ENCODE measurements around the gene KAZN.

The KAZN gene

DNA sequence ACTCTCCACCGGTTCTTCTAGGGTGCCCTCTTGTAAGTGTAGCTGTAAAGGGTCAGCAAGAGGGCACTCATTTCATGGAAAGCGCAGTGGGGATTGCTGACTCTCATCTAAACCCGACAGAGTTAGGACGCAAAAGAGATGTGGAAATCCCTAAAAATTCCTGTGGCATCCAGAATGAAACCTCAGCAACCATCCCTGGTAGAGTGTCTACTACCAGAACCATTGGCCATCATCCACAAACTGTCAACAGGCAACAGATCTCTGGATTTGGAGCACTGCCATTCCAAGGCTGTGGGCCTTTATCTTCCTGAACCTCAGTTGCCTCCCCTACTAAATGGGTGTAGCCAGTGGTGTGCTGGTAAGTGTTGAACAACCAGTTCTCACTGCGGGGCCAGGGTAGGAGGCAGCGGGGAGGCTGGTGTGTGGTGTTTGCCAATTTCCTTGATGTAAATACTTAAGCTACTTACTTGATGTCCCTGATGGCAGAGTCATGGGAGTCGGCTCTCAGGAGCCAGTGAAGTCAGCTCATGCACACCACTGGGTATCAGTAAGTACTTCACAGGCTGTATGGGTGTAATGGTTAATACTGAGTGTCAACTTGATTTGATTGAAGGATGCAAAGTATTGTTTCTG is 195.8 kb downstream of the KAZN start:
- DNase-seq (ENCODE audit: low read depth in 2 of 2) = no peak

DNA sequence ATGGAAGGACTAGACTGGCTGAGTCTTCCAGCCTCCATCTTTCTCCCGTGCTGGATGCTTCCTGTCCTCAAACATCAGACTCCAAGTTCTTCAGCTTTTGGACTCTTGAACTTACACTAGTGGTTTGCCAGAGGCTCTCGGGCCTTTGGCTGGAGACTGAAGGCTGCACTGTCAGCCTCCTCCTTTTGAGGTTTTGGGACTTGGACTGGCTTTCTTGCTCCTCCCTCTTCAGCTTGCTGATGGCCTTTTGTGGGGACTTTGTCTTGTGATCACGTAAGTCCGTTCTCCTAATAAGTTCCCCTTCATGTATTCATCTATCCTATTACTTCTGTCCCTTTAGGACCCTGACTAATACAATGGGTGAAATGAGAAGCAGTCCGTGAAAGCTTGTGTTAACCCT is 196.4 kb downstream of the KAZN start:
- DNase-seq (ENCODE audit: low read depth in 2 of 2) = no peak

GRCh38 chr1:14795589-14795988 is 197.1 kb downstream of the KAZN start:
- DNase-seq (ENCODE audit: low read depth in 2 of 2) = no peak

DNA sequence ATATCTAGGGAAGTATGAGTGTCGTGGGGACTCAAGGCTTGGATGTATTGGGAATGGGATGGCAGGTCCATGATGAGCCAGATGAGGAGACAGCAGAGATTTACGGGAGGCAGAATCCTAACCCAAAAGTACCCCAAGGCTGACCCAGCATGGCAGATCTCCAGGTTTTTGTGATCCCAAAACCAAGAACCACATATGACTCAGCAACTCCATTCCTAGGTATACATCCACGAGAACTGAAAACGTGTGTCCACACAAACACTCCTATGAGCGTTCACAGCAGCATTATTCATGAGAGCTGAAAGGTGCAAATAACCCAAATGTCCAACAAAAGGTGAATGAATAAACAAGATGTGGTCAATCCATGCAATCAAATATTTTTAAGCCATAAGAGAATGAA is 201.5 kb downstream of the KAZN start:
- DNase-seq (ENCODE audit: low read depth in 2 of 2) = no peak

GRCh38 chr1:14800500-14801076 is 202.1 kb downstream of the KAZN start:
- DNase-seq (ENCODE audit: low read depth in 2 of 2) = no peak

DNA sequence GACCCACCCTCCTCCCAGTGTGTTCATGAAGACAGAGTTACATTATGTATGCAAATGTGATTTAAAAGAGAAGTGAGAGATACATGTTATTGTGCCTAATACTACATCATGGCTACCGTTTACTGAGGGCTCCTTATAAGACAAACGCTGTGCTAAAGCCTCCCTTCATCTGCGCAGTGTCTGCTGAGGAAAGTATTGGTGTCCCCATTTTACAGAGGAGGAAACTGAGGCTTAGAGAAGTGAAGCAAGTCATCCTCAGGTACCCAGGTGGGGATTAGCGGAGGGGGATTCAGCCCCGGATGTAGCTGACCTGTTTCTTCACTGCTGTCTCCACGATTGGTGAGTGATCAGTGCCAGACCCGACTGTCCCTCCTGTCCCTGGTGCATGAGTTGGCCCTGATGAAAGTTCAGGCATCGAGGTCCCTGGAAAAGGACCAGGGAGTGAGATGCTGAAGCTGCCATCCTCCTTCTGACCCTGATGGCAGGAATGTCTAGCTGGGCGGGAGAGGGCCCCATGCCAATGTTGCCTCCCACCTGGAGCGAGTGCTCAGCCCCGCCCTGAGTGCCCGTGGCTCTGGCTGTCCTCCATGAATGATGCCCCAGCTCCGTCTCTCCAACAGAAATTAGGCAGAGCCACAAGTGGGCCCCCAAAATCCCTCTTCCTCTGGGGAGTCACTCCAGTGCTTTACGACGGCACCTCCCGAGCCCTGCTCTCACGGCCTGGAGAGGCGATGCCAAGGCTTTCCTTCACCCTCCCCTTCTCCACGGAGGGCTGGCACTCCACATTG is 204.7 kb downstream of the KAZN start:
- DNase-seq (ENCODE audit: low read depth in 2 of 2) = no peak

- DNase-seq (ENCODE audit: low read depth in 2 of 2) = no peak
Observed at GRCh38 chr1:14804626-14805025, 206.1 kb downstream of the KAZN start.

DNA sequence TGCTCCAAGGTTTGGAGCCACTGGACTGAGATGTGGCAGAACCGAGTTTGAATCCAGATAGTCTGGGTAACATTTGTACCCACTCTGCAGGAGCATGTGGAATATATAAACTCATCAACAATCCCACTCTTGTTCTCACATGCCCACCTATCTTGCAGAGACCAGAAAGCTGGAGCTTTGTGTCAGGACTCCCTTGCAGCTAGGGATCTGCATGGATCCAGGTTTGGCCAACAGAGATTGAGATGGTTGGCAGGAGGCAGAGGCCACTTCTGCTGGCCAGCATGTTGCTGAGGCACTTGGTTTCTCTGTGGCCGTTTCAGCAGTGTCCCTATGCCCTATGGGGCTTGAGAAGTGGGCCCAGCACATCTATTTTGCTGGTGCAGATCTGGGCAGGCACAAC is 208.3 kb downstream of the KAZN start:
- no peak for DNase-seq (ENCODE audit: low read depth in 2 of 2)

DNA sequence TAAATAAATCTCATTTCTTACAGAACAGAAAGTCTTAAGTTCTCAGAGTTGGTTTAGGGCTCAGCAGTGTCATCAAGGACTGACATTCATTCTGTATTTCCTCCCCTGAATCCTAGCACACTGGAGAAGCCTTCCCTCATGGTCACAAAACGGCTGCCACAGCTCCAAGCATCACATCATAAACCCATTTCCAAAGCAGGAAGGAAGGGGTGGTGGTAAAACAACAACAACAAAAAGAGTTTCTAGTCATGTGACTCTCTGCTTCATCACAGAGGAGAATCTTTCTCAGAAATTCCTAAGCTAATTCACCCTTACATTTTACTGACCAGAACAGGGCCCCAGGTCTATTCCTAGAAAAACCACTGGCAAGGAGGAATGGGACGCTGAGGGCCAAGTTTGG is 210.3 kb downstream of the KAZN start:
- no peak for DNase-seq (ENCODE audit: low read depth in 2 of 2)

DNA sequence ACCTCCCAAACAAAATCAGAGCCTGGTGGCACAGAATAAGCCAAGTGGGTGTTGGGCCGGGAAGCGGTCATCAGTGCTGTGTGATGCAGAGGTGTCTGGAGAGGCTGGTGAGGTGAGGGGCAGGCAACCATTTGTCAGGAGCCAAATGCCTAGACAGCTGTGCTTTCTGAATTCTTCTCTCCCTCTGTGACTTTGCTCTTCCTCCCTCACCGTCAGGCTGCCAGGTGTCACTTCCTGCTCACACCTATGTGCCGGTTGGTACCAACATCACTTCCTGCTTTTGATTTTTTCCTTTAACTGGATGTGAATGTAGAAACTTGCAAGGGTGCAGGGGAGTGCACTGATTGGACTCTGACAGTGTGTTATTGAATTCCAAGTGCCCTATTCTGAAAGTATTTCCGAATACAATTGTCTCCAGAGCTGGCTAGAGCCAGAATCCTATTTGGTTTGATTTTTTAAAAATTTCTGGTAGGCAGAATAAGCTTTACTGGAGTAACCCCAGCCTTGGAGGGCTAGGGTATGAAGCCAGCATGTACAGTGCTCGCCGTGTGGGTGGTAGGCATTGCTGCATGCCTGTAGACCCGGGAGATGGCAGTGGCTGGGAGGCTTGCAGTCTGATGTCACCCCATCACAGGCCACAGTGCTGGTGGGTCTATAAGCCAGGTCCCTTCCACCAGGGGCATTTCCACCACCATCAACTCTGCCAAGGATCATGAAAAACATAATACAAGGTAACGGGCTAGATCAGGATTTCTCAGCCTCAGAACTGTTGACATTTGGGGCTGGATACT is 210.9 kb downstream of the KAZN start:
- no peak for DNase-seq (ENCODE audit: low read depth in 2 of 2)

DNA sequence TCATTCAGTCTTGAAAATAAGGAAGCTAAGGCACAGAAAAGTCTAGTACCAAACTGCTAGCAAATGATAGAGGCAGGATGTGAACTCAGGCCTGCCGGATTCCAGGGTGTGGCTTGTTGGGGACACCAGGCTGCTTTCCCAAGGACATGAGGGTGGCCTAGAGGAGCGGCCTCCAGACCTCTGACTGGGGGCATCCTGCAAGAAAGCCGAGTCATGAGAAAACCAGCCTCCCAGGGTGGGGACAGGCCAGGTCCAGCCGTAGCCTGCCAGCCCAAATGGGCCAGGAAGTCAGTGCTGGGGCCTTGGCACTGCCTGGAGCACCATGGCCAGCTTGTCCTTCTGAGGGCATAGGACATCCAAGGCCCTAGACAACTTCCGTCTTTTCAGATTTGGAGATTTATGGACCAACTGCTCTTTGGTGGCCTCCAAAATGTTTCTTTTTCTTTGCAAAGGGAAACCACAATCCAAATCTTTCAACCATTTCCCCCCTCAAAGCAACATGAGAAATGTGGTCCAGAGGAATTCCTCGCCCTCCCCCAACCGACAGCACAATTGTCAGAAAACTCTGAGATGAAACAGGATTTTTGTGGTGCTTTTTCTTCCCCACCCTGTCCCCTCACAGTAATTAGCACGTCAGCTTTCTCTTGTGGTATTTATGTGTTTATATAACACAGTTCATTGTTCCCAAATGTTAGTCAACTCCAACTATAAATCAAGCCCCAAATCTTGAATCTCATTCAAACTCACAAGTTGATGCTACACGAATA is 212.3 kb downstream of the KAZN start:
- no peak for DNase-seq (ENCODE audit: low read depth in 2 of 2)

DNA sequence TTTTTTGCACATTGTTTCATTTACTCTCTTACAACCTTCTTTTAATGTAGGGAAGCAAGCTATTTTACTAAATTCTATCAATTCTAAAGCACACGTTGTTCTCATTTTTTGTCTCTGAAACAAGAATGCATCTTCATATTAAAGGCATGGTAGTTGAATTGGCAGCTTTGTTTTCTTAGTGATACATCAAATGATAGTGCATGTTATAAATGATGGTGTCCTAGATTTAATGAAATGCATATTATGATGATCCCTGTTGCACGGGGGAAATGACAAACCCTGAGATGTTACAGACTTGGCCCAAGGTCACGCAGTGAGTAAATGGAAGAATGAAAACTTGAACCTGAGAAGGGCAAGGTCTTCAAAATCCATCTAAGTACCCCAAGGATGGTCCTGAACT is 213.1 kb downstream of the KAZN start:
- DNase-seq (ENCODE audit: low read depth in 2 of 2) = no peak

- DNase-seq (ENCODE audit: low read depth in 2 of 2) = no peak
Observed at GRCh38 chr1:14812189-14812588, 213.7 kb downstream of the KAZN start.

GRCh38 chr1:14815175-14815877 is 216.8 kb downstream of the KAZN start:
- DNase-seq (ENCODE audit: low read depth in 2 of 2) = no peak

DNA sequence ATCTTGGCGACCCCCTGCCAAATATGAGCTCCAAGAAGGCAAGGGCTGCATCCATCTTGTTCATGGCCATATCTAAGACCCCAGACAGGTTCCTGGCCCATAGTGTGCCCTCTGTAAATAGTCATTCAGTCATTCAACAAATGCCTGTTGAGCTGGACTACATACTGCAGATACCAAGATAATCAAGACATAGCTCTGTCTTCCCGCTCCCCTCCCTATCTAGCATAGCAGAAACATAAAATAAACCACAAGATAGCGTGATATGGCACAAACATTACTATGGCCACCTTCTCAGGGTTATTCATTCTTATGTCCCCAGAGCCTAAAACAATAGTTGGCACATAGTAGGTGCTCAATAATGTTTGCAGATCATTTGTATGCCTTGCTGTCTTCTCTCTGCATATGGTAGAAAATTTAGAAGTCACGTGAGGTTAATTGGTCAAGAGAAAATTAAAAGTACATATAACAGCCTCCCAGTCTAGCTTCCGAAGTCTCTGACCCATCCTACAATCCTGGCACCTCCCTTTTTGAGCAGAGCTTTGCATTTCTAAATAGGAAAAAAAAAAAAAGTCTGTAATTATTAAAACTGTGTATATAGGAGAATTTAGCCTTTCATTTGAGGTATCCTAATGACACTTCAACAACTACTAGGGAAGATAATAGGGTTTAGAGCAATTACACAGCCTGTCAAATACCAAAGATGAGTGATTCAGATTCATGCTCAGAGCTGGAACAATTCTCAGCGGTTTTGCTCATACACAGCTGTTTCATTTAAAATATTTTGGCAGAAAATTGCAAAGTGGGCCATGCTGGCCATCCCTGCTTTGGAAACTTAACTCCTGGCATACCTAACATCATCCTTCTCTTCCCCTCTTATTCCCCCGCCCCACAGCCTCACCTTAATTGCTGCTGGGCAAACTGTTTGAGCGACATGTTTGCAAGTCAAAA is 219.0 kb downstream of the KAZN start:
- DNase-seq (ENCODE audit: low read depth in 2 of 2) = no peak

DNA sequence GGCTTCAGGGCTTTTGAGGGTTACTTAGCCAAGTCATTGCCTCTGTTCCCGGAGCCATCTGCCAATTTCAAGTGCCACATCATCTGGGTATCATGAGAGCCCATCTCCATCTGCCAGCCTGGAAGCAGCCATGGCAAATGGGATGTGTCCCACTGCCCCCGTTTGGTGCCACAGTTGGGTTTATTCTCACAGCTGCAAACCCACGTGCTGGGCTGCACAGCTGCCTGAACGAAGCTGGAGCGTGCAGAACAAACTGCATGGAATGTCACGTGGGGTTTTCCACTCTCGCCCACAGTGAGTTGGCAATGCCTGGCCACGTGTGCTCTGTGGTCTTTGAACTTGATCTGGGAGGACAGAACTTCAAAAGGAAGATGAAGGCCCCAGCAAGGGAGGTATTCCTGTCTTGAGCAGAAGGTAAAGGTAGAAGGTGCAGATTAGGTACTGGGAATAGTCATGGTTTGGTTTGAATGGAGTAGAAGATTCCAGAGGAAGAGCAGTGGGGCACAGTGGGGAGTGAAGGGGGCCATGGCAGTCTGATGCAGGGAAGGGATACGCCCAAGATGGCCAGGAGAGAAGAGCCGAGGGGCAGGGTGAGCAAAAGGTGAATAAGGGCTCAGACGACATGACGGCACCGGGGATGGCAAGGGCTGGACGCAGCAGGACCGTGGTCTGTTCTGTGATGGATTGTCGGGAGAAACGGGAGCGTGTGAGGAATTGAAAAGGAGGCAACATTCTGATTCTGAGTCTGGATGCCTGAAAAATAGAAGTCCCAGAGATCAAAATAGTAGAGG is 222.0 kb downstream of the KAZN start:
- DNase-seq (ENCODE audit: low read depth in 2 of 2) = no peak

DNA sequence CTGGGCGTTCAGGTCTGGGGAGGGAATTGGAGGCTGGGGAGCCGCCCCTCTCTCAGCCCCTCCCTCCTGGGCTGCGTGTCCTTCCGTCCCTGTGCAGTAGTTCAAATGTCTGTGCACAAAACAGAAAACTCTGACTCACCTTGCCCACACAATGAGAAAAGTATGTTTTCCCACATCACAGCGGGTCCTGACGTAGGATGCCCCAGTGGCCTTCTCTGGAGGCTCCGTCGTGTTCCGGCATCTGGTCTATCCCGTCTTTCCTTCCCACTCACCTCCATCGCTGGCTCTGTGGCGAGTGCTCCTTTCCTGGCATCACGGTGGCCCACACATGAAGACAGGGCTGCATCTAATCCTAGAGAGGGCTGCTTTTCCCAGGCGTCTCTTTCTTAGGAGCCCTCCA is 224.0 kb downstream of the KAZN start:
- no peak for DNase-seq (ENCODE audit: low read depth in 2 of 2)

DNA sequence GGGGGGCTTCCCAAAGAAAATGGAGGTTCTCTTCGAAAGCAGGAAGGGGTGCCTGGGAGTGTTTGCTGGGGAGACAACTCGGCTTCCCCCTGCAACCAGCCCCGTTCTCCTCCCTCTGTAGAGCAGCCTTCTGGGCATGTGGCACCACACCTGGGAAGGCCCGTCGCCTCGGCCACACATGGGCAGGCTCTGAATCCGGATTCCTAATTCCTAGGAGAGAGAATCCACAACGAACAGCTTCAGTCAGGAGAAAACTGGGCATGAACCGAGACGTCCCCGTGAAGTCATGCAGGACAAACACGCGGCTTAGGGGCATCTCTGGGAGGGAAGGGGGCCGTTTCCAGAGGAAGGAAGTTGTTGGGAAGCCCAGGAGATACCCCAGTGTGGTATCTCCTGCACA is 224.5 kb downstream of the KAZN start:
- no peak for DNase-seq (ENCODE audit: low read depth in 2 of 2)

GRCh38 chr1:14824314-14824915 is 225.9 kb downstream of the KAZN start:
- DNase-seq (ENCODE audit: low read depth in 2 of 2) = no peak

Data from stimulated activated CD4-positive, alpha-beta T cell treated with anti-CD3 and anti-CD28 coated beads, Interleukin-15, amount 100 ng/mL, for 48 hours (primary cell).